PC-9 (cell line): ENCODE data around the gene GRIP2. TPM values are rescaled to one million over a fixed set of nuclear protein-coding genes. Genes with fewer than 3 reads are reported as not detected.

Experiments used
- BruUV-seq: library from RNA; stranded (reverse); fragments of 400-500 nt; replicated peaks from 2 replicates; lab custom pipeline; 2021; lab: Mats Ljungman, UMichigan
- CTCF ChIA-PET: fragments of 300-600 bp; sonication (Branson Sonifier 250); formaldehyde crosslinking; loops from one replicate; lab custom pipeline; 2022; ENCODE audit warnings: antibody characterized with exemption; lab: Charles Lee
- POLR2A ChIA-PET: fragments of 300-600 bp; sonication (Branson Sonifier 250); formaldehyde crosslinking; loops from one replicate; lab custom pipeline; 2022; ENCODE audit warnings: antibody characterized with exemption; ENCODE audit not compliant: unreplicated experiment; lab: Charles Lee
- DNase-seq, 2 experiments: peaks; one replicate each; pipeline versions ENCODE4 v3.0.0 to v3.0.0-alpha.2; 2015 to 2022; ENCODE audit warnings: mixed read lengths in 1 of 2
- H2AFZ ChIP-seq: fragments of 200-600 bp; sonication (generic); 2 replicates; pipeline ENCODE4 v1.8.1; 2017; ENCODE audit warnings: antibody characterized with exemption
- H3F3A ChIP-seq: fragments of 200-600 bp; sonication (generic); 2 replicates; pipeline ENCODE4 v1.8.1; 2017; ENCODE audit warnings: antibody characterized with exemption, mild to moderate bottlenecking, low read depth; ENCODE audit not compliant: insufficient read depth
- H3K27ac ChIP-seq: fragments of 200-600 bp; sonication (generic); 2 replicates; pipeline ENCODE4 v1.6.1; 2016; ENCODE audit warnings: mixed run types
- H3K27me3 ChIP-seq: fragments of 200-600 bp; sonication (generic); 2 replicates; pipeline ENCODE4 v1.6.1; 2016; ENCODE audit warnings: low read depth, mixed run types; ENCODE audit not compliant: insufficient read depth
- H3K36me3 ChIP-seq: fragments of 200-600 bp; sonication (generic); 2 replicates; pipeline ENCODE4 v1.6.1; 2016; ENCODE audit warnings: low read depth, mixed run types
- H3K4me1 ChIP-seq: fragments of 200-600 bp; sonication (generic); replicated peaks from 2 replicates; pipeline ENCODE4 v1.6.1; 2016; ENCODE audit warnings: mixed run types; ENCODE audit not compliant: insufficient read depth
- H3K4me2 ChIP-seq: fragments of 200-600 bp; sonication (generic); 2 replicates; pipeline ENCODE4 v1.6.1; 2017; ENCODE audit warnings: mixed run types
- H3K4me3 ChIP-seq: fragments of 200-600 bp; sonication (generic); 2 replicates; pipeline ENCODE4 v1.6.1; 2016; ENCODE audit warnings: mixed run types
- H3K79me2 ChIP-seq: fragments of 200-600 bp; sonication (generic); 2 replicates; pipeline ENCODE4 v1.6.1; 2017; ENCODE audit warnings: low read depth, mixed run types
- H3K9me2 ChIP-seq: fragments of 200-600 bp; sonication (generic); 2 replicates; pipeline ENCODE4 v1.8.1; 2017; ENCODE audit warnings: mild to moderate bottlenecking; ENCODE audit not compliant: insufficient read depth
- H3K9me3 ChIP-seq: fragments of 200-600 bp; sonication (generic); 2 replicates; pipeline ENCODE4 v1.8.1; 2016; ENCODE audit warnings: low read depth; ENCODE audit not compliant: insufficient read depth
- H4K20me1 ChIP-seq: fragments of 200-600 bp; sonication (generic); 2 replicates; pipeline ENCODE4 v1.8.1; 2017; ENCODE audit not compliant: insufficient read depth
- EZH2 ChIP-seq: fragments of 200-600 bp; sonication (generic); IDR thresholded peaks from 2 replicates; pipeline ENCODE4 v1.8.0; 2017; ENCODE audit warnings: antibody characterized with exemption, low read depth
- intact Hi-C: fragments of 100-400 bp; cut with micrococcal nuclease; formaldehyde crosslinking; loops from one replicate; pipeline ENCODE4 v1.10.0; 2022; ENCODE audit not compliant: unreplicated experiment
- total RNA-seq: library from RNA; stranded (reverse); gene quantifications from 2 replicates; pipeline ENCODE4 v1.2.3, GENCODE V29; 2021
- TF ChIP-seq, protein P1 (sequence below): fragments of 200-600 bp; sonication (generic); conservative IDR thresholded peaks from 2 replicates; pipeline ENCODE4 v1.6.1; 2017; ENCODE audit warnings: mixed run types, antibody characterized with exemption, mild to moderate bottlenecking, moderate library complexity

Gene GRIP2
- total RNA-seq, 1 experiment from 2014 or later: not detected

DNA sequence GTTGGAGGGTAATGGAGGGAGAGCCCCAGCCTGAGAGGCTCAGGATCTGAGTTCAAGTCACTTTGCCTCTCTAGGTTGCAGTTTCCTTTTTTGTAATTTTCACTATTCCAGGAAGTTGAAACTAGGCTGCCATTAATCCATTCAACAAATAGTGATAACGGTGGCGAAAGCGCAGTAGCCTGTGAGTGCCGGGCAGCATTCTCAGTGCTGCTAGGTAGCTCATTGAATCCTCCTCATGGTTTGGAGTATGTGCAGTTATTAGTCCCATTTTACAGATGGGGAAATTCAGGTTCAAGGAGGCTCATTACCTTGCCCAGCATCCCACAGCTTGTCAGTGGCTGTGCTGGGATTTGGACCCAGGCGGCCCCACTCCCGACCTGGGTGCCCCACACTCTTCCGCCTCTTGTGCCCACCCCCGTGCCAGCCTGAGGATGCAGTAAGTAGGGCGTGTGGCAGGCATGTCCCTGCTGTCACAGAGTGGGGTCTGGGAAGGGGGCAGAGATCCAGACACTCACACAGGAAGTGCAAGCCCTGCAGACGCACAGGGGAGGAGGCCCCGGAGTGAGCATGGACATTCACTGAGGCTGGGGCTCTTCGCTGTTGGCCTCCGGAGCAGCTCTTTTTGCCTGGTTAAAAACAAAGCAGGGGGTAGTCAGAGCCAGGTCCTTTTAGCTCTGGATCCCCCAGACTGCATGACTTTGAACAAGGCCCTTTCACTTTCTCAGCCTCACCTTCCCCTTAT is 79.0 kb downstream of the GRIP2 start:
- Histone ChIP-seq H3K4me1 (no peaks in the 10 kb centered on the region), H3K4me3 (no peak overlapping the region), H3K36me3 (peaks cover 33% of the 10 kb centered on the region; the same call in 1 of the 2 replicates), H3K9me3 (no peaks in the 10 kb centered on the region), H2AFZ (no peak overlapping the region), H3K27ac (no peak overlapping the region), H3K79me2 (no peaks in the 10 kb centered on the region), H3K9me2 (no peaks in the 10 kb centered on the region), H4K20me1 (no peaks in the 10 kb centered on the region), H3K27me3 (no peaks in the 10 kb centered on the region), H3K4me2 (no peak overlapping the region), H3F3A (peaks cover 36% of the 10 kb centered on the region; the same call in 1 of the 2 replicates)
- no TSS peak for BruUV-seq
- intact Hi-C loops: loop anchor here (2.0 kb wide), 2 partner anchors 56 to 200 kb away; no protein-coding TSS in a partner anchor
- no peak for DNase-seq
- ChIA-PET POLR2A (no interaction called here), CTCF (interaction anchor here (1.2 to 1.5 kb wide), 2 partner anchors 196 to 258 kb away, joined by 3 read pairs; no protein-coding TSS in a partner anchor)
- TF ChIP-seq, protein P1, sequence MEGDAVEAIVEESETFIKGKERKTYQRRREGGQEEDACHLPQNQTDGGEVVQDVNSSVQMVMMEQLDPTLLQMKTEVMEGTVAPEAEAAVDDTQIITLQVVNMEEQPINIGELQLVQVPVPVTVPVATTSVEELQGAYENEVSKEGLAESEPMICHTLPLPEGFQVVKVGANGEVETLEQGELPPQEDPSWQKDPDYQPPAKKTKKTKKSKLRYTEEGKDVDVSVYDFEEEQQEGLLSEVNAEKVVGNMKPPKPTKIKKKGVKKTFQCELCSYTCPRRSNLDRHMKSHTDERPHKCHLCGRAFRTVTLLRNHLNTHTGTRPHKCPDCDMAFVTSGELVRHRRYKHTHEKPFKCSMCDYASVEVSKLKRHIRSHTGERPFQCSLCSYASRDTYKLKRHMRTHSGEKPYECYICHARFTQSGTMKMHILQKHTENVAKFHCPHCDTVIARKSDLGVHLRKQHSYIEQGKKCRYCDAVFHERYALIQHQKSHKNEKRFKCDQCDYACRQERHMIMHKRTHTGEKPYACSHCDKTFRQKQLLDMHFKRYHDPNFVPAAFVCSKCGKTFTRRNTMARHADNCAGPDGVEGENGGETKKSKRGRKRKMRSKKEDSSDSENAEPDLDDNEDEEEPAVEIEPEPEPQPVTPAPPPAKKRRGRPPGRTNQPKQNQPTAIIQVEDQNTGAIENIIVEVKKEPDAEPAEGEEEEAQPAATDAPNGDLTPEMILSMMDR: no peak
- no peak for TF ChIP-seq EZH2

DNA sequence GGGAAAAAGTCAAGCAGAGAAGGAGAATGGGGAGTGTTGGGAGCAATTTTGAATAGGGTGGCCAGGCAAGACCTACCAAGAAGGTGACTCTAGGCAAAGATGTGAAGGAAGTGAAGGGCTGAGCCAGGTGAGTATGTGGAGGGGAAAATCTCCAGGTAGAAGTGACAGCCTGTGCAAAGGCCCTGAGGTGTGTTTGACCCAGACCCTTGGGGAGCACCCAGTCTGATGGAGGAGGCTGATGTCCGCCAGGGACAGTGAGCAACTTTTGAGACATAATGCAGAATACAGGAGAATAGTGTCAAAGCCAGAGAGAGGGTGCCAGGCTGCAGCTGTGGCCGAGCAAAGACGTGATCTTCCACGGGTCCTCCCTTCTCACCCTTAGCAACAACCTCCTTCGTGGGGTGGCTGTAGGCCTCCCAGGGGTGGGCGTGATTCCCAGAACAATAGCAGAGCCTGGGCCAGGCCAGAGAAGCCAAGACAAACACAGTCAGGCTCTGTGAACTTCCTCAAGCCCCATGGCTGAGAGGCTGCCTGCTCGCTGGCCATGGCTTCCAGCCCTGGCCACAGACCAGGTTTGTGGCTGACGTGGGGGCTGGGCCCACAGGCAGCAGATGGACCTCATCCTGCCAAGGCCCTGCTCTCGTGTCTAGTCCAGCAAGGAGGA is 79.7 kb downstream of the GRIP2 start:
- no peak overlapping the region for H3K27ac ChIP-seq
- H3K4me1 ChIP-seq: no peaks in the 10 kb centered on the region

DNA sequence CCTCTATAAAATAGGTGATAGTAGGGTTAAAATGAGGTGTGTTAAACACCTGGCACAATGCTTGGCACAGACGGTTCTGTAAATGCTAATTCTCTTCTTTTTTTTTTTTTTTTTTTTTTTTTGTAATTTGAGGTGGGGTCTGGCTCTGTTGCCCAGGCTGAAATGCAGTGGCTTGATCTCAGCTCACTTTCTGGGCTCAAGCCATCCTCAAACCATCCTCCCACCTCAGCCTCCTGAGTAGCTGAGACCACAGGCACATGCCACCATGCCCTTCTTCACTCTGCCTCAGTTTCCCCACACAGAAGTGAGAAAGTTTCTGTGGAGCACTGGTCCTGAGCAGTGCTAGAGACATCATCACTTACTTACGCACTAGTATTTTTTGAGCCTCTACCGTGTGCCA is 80.4 kb downstream of the GRIP2 start:
- POLR2A ChIA-PET: no interaction called here
- no peak overlapping the region for H3K27ac ChIP-seq
- H3K4me1 ChIP-seq: no peaks in the 10 kb centered on the region
- BruUV-seq: TSS peak; percentile 4
- no peaks in the 10 kb centered on the region for H3K9me2 ChIP-seq
- no peak overlapping the region for H3K4me3 ChIP-seq
- H4K20me1 ChIP-seq: no peaks in the 10 kb centered on the region
- no peaks in the 10 kb centered on the region for H3K9me3 ChIP-seq
- CTCF ChIA-PET: no interaction called here
- H3K4me2 ChIP-seq: no peak overlapping the region
- peaks cover 32% of the 10 kb centered on the region; the same call in 1 of the 2 replicates for H3F3A ChIP-seq
- TF ChIP-seq, protein P1: no peak
- no peak for TF ChIP-seq EZH2
- H3K36me3 ChIP-seq: peaks cover 40% of the 10 kb centered on the region; the same call in 1 of the 2 replicates
- DNase-seq: no peak
- intact Hi-C loops: loop anchor here (2.0 kb wide), 2 partner anchors 55 to 199 kb away; no protein-coding TSS in a partner anchor
- no peak overlapping the region for H2AFZ ChIP-seq
- H3K79me2 ChIP-seq: no peaks in the 10 kb centered on the region
- H3K27me3 ChIP-seq: no peaks in the 10 kb centered on the region

More for the DNA sequence above, 79.7 kb downstream of the GRIP2 start:
- Histone ChIP-seq H3K4me3 (no peak overlapping the region), H4K20me1 (no peaks in the 10 kb centered on the region), H2AFZ (no peak overlapping the region), H3K79me2 (no peaks in the 10 kb centered on the region), H3K9me3 (no peaks in the 10 kb centered on the region), H3K36me3 (peaks cover 33% of the 10 kb centered on the region; the same call in 1 of the 2 replicates), H3K4me2 (no peak overlapping the region), H3K9me2 (no peaks in the 10 kb centered on the region), H3F3A (peaks cover 32% of the 10 kb centered on the region; the same call in 1 of the 2 replicates), H3K27me3 (no peaks in the 10 kb centered on the region)
- CTCF ChIA-PET: interaction anchor here (1.2 kb wide), 1 partner anchor 195 kb away, joined by 3 read pairs; no protein-coding TSS in a partner anchor
- POLR2A ChIA-PET: no interaction called here
- DNase-seq: peak in 1 of 2 experiments; percentile 34
- no peak for TF ChIP-seq EZH2
- no TSS peak for BruUV-seq
- intact Hi-C loops: loop anchor here (2.0 kb wide), 2 partner anchors 56 to 200 kb away; no protein-coding TSS in a partner anchor
